SU-DHL-6 (cell line): ENCODE data around the gene ACTL9.
A peak's percentile ranks its signal among the peaks of the same experiment; 100 is the strongest.

Experiments used
- H2AFZ ChIP-seq: fragments of 200-600 bp; sonication (generic); 2 replicates; pipeline ENCODE4 v1.6.1; 2014; ENCODE audit warnings: low read depth, mild to moderate bottlenecking, moderate library complexity, mixed read lengths, antibody characterized with exemption, low read length; ENCODE audit not compliant: severe bottlenecking
- H3F3A ChIP-seq: fragments of 200-600 bp; shearing (Covaris generic); 2 replicates; pipeline ENCODE4 v1.6.0; 2016; ENCODE audit warnings: antibody characterized with exemption, mild to moderate bottlenecking; ENCODE audit not compliant: insufficient read depth
- H3K27ac ChIP-seq: fragments of 200-600 bp; sonication (generic); 2 replicates; pipeline ENCODE4 v1.5.1; 2016; ENCODE audit warnings: low read depth, mild to moderate bottlenecking, low read length, moderate library complexity, mixed read lengths
- H3K27me3 ChIP-seq: fragments of 200-600 bp; sonication (generic), shearing (Covaris generic); 2 replicates; pipeline ENCODE4 v1.6.0; 2014; ENCODE audit warnings: mild to moderate bottlenecking, low read length
- H3K36me3 ChIP-seq: fragments of 200-600 bp; sonication (generic); 2 replicates; pipeline ENCODE4 v1.6.1; 2014; ENCODE audit warnings: mild to moderate bottlenecking, low read length, mixed read lengths
- H3K4me2 ChIP-seq: fragments of 300-600, 200-600 bp; shearing (Covaris generic), sonication (generic); 2 replicates; pipeline ENCODE4 v1.6.0; 2014; ENCODE audit warnings: low read length, low read depth, mild to moderate bottlenecking; ENCODE audit not compliant: poor library complexity, severe bottlenecking
- H3K4me3 ChIP-seq: fragments of 200-600 bp; sonication (generic); 2 replicates; pipeline ENCODE4 v1.5.1; 2014; ENCODE audit warnings: antibody characterized with exemption, low read length, mild to moderate bottlenecking, mixed read lengths; ENCODE audit not compliant: insufficient read depth, poor library complexity, severe bottlenecking
- H3K79me2 ChIP-seq: fragments of 200-600 bp; sonication (generic); 2 replicates; pipeline ENCODE4 v1.6.1; 2014; ENCODE audit warnings: mild to moderate bottlenecking, low read length, moderate library complexity; ENCODE audit not compliant: insufficient read depth
- H3K9ac ChIP-seq: fragments of 200-600 bp; sonication (generic); 2 replicates; pipeline ENCODE4 v1.7.0; 2014; ENCODE audit warnings: mild to moderate bottlenecking, low read length
- H3K9me2 ChIP-seq: fragments of 200-600 bp; sonication (generic); replicated peaks from 2 replicates; pipeline ENCODE4 v1.6.1; 2014; ENCODE audit warnings: low read length; ENCODE audit not compliant: insufficient read depth
- H3K9me3 ChIP-seq: fragments of 200-600 bp; sonication (generic); 2 replicates; pipeline ENCODE4 v1.6.1; 2014; ENCODE audit warnings: low read length, mixed read lengths; ENCODE audit not compliant: insufficient read depth
- H4K20me1 ChIP-seq: fragments of 200-600 bp; sonication (generic); 2 replicates; pipeline ENCODE4 v1.6.1; 2014; ENCODE audit warnings: low read depth, mild to moderate bottlenecking, antibody characterized with exemption, low read length, moderate library complexity, mixed read lengths
- CTCF ChIP-seq: fragments of 200-600 bp; sonication (generic); IDR thresholded peaks from one replicate; pipeline ENCODE4 v1.5.1; 2017; ENCODE audit warnings: antibody characterized with exemption, mild to moderate bottlenecking, low read length, moderate library complexity; ENCODE audit not compliant: insufficient read depth, poor library complexity, severe bottlenecking
- EZH2phosphoT487 ChIP-seq: fragments of 200-600 bp; sonication (generic), shearing (Covaris generic); conservative IDR thresholded peaks from 2 replicates; pipeline ENCODE4 v1.6.1; 2018; ENCODE audit warnings: mild to moderate bottlenecking, antibody characterized with exemption, low read length, moderate library complexity, mixed read lengths

The ACTL9 gene

DNA sequence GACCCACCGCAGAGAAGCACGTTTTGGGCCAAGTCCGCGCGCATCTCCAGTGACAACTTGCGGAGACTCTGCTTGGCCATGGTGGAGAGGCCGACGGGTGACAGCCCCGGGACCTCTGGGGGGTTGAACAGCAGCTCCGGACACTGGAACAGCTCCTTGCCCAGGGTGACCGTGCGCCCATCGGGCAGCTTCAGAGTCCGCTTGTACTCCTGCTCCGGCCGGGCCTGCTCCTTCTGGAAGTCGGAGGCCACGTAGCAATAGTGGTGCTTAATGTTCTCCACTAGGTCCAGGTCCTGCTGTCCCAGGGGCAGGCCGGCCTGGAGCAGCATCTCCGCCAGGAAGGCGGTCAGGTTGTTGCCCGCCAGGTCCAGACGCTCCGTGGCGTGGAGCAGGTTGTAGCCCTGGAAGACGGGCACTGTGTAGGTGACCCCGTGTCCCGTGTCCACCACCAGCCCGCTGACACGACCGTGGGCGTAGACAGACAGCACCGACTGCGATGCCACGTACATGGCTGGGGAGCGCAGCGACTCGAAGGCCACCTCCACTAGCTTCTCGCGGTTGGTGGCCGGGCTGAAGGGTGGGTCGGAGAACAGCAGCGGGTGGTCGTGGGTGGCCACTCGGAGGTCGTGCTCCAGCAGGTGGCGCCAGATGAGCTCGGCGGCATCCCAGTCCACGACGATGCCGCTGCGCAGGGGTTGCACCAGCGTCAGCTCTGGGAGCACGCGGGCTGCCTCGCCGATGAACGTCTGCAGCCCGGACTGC is 743 bp downstream of the ACTL9 start:
- H3K9me3 ChIP-seq: no peaks in the 10 kb centered on the region
- no peak overlapping the region for H3K4me3 ChIP-seq
- H3K27ac ChIP-seq: no peak overlapping the region
- H3K4me2 ChIP-seq: no peak overlapping the region
- no peaks in the 10 kb centered on the region for H4K20me1 ChIP-seq
- TF ChIP-seq EZH2phosphoT487 (no peak), CTCF (peak; percentile 20)
- H3K27me3 ChIP-seq: no peaks in the 10 kb centered on the region
- H3K36me3 ChIP-seq: no peaks in the 10 kb centered on the region
- no peak overlapping the region for H3K9ac ChIP-seq
- H2AFZ ChIP-seq: no peak overlapping the region
- no peaks in the 10 kb centered on the region for H3F3A ChIP-seq
- no peaks in the 10 kb centered on the region for H3K9me2 ChIP-seq
- no peaks in the 10 kb centered on the region for H3K79me2 ChIP-seq

- no peak overlapping the region for H3K27ac ChIP-seq
- H3K4me3 ChIP-seq: no peak overlapping the region
- H2AFZ ChIP-seq: no peak overlapping the region
- no peaks in the 10 kb centered on the region for H3F3A ChIP-seq
- no peak for TF ChIP-seq CTCF
- TF ChIP-seq EZH2phosphoT487: no peak
- no peaks in the 10 kb centered on the region for H3K36me3 ChIP-seq
- H3K9ac ChIP-seq: no peak overlapping the region
- H3K9me3 ChIP-seq: no peaks in the 10 kb centered on the region
- H3K79me2 ChIP-seq: no peaks in the 10 kb centered on the region
- H3K9me2 ChIP-seq: no peaks in the 10 kb centered on the region
- no peaks in the 10 kb centered on the region for H3K27me3 ChIP-seq
- H3K4me2 ChIP-seq: no peak overlapping the region
- no peaks in the 10 kb centered on the region for H4K20me1 ChIP-seq
Observed at GRCh38 chr19:8696993-8697392, 1.6 kb downstream of the ACTL9 start.

- Histone ChIP-seq H4K20me1 (no peaks in the 10 kb centered on the region), H3K9me3 (no peaks in the 10 kb centered on the region), H3K4me2 (no peak overlapping the region), H3F3A (no peaks in the 10 kb centered on the region), H3K36me3 (no peaks in the 10 kb centered on the region), H3K9ac (no peak overlapping the region), H3K79me2 (no peaks in the 10 kb centered on the region), H3K9me2 (no peaks in the 10 kb centered on the region), H3K4me3 (no peak overlapping the region), H3K27ac (no peak overlapping the region), H2AFZ (no peak overlapping the region), H3K27me3 (no peaks in the 10 kb centered on the region)
- TF ChIP-seq CTCF (no peak), EZH2phosphoT487 (no peak)
Observed at GRCh38 chr19:8695911-8696310, 2.7 kb downstream of the ACTL9 start.
